Coronary artery (tissue), 2 donors: ENCODE measurements around the gene KRTAP10-6.

Source experiments
- DNase-seq: peaks from one replicate; pipeline ENCODE4 v3.0.0-alpha.2; 2017; ENCODE audit warnings: low spot score
- H3K27ac ChIP-seq, 2 donors: fragments of 200-600 bp; sonication (generic); one replicate each; pipeline ENCODE4 v1.5.1; 2016 to 2019
- H3K4me3 ChIP-seq: fragments of 200-600 bp; sonication (generic); 2 replicates; pipeline ENCODE4 v1.5.1; 2016; ENCODE audit warnings: mild to moderate bottlenecking, moderate library complexity
- CTCF ChIP-seq: fragments of 200-600 bp; sonication (generic); IDR thresholded peaks from one replicate; pipeline ENCODE4 v1.5.1; 2019; ENCODE audit warnings: antibody characterized with exemption

The KRTAP10-6 gene

DNA sequence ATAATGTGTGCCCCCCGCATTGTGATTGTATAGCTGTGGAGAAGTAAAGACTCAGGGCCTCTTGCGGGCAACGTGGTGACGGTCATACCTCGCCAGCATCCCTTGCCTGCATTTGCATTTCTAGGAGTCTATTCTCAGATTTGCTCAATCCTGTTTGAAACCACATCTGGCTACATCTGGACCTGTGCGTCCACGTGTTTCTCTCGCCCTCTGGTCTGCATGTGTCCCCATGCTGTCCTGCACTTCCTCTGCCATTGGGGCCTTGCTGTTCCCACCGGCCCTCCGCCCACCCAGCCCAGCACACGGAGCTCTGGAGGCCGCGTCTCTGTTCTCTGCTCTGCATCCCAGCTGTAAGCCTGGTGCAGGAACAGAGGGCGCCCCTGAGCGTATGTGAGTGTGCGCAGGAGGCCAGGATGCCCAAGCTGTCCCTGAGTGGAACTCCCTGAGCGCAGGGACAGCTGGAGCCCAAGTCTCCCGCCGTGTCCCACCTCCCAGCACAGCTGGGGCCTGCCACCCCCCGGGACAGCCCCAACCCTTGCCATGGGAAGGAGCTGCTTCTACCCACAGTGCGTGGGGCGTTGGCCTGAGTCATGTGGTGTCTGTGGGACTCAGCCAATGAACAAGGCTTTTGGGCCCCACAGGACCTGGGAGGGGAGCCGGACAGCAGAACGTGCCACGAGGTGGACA, 42.6 kb downstream of the KRTAP10-6 start:
- H3K27ac ChIP-seq = no peak overlapping the region
- TF ChIP-seq CTCF = no peak
- H3K4me3 ChIP-seq = no peak overlapping the region
- DNase-seq = peak; percentile 21

- Histone ChIP-seq H3K27ac (no peak overlapping the region), H3K4me3 (no peak overlapping the region)
- no peak for TF ChIP-seq CTCF
- peak; percentile 8 for DNase-seq
Measured at GRCh38 chr21:44548922-44549321, 43.4 kb downstream of the KRTAP10-6 start.

DNA sequence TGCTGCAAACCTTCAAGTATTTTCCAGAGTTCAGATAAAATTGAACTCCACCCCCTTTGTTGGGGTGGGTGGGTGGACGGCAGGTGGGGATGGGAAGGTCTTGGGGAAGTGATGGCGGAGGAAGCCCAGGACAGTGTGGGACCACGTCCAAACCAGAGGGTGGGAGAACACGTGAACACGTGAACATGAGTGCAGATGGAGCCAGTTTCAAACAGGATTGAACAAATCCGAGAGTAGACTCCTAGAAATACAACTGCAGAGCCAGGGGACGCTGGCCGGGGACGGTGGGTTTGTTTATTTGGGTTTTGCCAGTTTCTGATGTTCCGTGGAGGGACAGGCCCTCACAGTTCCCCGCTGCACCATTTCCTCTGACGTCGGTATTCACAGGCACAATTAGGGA, 43.9 kb downstream of the KRTAP10-6 start:
- Histone ChIP-seq H3K27ac (no peak overlapping the region), H3K4me3 (no peak overlapping the region)
- peak; percentile 63 for DNase-seq
- TF ChIP-seq CTCF = no peak

GRCh38 chr21:44547656-44548331, 44.5 kb downstream of the KRTAP10-6 start:
- no peak overlapping the region for H3K4me3 ChIP-seq
- TF ChIP-seq CTCF = no peak
- H3K27ac ChIP-seq = no peak overlapping the region
- peak; percentile 56 for DNase-seq

DNA sequence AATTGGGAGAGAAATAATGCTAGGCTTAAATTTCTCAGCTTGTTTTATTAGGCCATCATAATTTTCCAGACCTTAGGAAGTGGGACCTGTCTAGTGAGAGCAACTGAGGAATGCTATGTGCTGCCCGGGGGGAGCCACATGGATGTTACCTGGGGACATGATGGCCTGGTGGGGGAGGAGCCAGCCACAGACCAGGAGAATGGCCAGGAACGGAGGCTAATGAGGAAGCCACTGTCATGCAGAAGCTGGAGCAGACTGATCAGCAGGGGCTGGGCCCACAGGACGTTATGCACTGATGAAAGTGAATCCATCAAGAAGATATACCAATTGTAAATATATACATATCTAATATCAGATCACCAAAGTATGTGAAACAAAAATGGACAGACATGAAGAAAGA, 47.7 kb downstream of the KRTAP10-6 start:
- TF ChIP-seq CTCF = no peak
- no peak overlapping the region for H3K4me3 ChIP-seq

DNA sequence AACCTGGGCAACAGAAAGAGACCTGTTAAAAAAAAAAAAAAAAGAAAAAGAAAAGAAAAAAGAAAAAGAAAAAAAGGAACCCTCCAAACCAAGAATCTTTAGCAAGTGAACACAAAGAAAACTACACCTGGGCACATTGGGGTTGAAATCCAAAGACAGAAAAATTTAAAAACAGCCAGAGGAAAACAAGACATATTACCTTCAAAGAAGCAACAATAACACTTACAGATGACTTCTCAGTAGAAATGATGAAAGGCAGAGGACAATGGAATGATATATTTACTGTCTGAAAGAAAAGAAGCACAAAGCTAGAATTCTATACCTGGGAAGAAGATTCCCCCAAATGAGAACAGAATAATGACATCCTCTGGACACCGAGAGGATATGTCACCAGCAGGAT, 49.6 kb downstream of the KRTAP10-6 start:
- Histone ChIP-seq H3K27ac (no peak overlapping the region), H3K4me3 (no peak overlapping the region)
- TF ChIP-seq CTCF = no peak
- DNase-seq = no peak

More for the DNA sequence above, 47.7 kb downstream of the KRTAP10-6 start:
- DNase-seq = peak; percentile 54
- H3K27ac ChIP-seq = no peak overlapping the region
